Measurements from ENCODE around the gene BAHCC1.

The BAHCC1 gene

DNA sequence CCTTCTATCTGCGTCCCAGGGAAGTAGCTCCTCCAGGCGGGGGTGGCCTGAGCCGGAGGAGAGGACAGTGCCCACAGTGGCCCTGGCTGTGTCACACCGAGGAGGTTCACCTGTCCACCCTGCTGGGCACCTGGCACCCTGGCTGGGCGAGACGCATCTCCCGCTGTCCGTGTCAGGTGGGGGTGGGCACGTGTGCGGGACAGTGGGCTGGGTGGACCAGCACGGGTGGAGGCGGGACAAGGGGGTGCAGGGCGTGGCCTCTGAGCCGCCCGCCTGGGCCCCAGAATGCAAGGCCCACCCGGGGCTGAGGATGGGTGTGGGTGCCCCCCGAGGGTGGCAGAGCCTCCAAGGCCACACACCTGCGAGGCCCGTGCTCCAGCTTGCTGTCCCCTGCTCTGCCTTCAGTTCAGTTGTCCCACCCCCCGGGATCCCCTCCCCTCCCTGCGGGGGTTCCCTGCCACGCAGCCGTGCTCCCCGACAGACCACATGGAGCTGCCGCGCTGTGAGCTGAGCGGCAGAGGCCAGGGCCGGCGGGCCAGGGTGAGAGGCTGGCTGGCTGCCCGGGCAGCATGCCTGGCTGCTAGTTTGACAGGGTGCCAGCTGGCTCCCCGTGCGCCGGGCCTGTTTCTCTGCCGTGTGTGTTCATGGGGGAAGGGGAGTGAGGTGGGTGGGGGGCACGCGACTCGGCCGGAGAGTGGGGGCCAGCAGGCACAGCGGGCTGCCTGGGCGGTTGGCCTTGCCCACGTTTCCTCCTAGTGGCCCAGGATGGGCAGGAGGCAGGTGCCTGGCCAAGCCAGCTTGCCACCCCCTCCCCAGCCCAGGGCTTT lies 33.9 kb downstream of the BAHCC1 start:
- no peak overlapping the region for H3K9ac ChIP-seq (ENCODE audit: low read length)

DNA sequence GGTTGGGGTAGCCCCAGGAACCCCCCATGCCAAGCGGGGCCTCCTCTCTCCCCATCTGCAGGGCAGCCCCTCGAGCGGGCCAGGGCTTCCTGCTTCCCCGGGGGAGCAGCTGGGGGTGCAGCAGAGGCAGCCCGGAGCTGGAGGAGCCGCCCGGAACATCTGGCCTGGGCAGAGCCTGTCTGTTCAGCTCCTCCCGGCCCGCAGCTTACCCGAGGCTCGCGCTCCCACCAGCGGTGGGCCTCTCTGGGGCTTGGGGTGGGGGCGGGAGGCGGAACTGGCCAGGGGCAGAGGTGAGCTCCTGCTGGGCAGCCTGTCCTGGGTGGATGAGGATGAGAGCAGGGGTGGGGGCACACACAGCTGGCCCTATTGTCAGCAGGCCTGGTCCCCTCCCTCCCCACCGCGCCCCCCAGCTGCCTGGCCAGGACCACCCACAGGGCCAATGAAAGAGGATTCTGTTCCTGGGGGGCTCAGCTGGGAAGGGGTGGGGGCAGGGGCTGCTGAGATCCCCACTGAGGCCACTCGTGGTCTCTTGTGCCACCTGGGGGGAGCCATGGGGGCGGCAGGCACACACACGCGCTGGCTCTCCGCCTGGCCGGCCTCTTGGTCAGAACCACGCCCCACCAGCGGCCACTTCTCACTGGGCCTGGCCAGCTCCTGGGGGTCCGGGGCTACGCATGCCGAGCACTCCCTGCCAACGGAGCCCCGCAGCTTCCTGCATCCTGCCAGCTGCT lies 34.7 kb downstream of the BAHCC1 start:
- H3K4me3 ChIP-seq (ENCODE audit: low read length), result no peak overlapping the region
- no peak overlapping the region for H3K9ac ChIP-seq (ENCODE audit: low read length)
- peaks cover 7% of the 10 kb centered on the region for H3K4me1 ChIP-seq (ENCODE audit: control insufficient read depth, low read depth, low read length)
- H3K27ac ChIP-seq (ENCODE audit: low read length), result no peak overlapping the region
- no peaks in the 10 kb centered on the region for H3K9me3 ChIP-seq (ENCODE audit: control insufficient read depth, low read depth, low read length)
- H3K27me3 ChIP-seq (ENCODE audit: control insufficient read depth, insufficient read depth, low read length), result no peaks in the 10 kb centered on the region
- no peaks in the 10 kb centered on the region for H3K36me3 ChIP-seq (ENCODE audit: control insufficient read depth, low read depth, low read length)

More for the DNA sequence above, 33.9 kb downstream of the BAHCC1 start:
- no peak overlapping the region for H3K27ac ChIP-seq (ENCODE audit: low read length)
- no peaks in the 10 kb centered on the region for H3K9me3 ChIP-seq (ENCODE audit: control insufficient read depth, low read depth, low read length)
- H3K4me1 ChIP-seq (ENCODE audit: control insufficient read depth, low read depth, low read length), result peaks cover 7% of the 10 kb centered on the region
- H3K27me3 ChIP-seq (ENCODE audit: control insufficient read depth, insufficient read depth, low read length), result no peaks in the 10 kb centered on the region
- H3K4me3 ChIP-seq (ENCODE audit: low read length), result no peak overlapping the region
- no peaks in the 10 kb centered on the region for H3K36me3 ChIP-seq (ENCODE audit: control insufficient read depth, low read depth, low read length)

DNA sequence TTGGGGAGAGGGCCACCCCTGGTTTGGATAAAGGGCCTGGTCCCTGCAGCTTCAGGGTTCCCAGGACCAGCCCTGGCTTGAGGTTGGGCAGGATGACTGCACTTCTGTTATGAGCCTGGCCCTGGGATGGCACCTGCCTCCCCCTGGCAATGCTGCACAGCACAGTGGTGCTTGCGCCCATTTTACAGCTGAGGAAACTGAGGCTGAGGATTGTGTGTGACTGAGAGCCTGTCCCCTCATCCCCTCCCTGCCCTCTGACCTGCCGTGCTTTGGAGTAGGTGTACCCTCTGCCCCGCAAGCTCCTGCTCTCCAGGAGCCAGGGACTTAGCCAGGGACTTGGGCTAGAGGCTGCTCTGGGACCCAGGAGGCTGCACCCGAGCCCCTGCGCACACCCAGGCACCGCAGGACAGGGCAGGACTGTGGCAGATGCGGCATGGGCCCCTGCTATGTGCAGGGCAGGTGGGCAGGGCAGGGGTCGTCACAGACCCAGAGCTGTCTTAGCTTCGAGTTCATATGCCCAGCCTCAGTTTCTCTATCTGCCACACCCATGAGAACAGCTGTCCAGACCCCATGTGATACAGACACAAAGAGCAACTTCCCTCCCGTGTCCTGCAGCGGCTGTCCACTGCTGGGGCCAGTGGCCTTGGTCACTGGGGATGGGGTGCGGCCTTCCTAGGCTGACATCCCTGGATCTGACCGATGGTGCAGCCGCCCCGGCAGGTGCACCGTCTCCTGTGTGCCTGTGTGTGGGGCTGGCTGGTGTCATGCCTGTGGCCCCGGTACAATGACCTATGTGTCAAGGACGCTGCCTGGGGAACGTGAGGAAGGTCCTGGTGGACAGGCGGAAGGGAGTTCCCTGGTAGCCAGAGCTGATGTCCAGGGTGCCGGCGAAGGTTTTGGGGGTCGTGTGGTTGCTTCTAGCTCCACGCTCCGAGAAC lies 36.6 kb downstream of the BAHCC1 start:
- Histone ChIP-seq H3K9me3 (ENCODE audit: control insufficient read depth, low read depth, low read length) (no peaks in the 10 kb centered on the region), H3K4me3 (ENCODE audit: low read length) (no peak overlapping the region), H3K9ac (ENCODE audit: low read length) (no peak overlapping the region), H3K36me3 (ENCODE audit: control insufficient read depth, low read depth, low read length) (no peaks in the 10 kb centered on the region), H3K4me1 (ENCODE audit: control insufficient read depth, low read depth, low read length) (peaks cover 7% of the 10 kb centered on the region), H3K27ac (ENCODE audit: low read length) (no peak overlapping the region), H3K27me3 (ENCODE audit: control insufficient read depth, insufficient read depth, low read length) (no peaks in the 10 kb centered on the region)

DNA sequence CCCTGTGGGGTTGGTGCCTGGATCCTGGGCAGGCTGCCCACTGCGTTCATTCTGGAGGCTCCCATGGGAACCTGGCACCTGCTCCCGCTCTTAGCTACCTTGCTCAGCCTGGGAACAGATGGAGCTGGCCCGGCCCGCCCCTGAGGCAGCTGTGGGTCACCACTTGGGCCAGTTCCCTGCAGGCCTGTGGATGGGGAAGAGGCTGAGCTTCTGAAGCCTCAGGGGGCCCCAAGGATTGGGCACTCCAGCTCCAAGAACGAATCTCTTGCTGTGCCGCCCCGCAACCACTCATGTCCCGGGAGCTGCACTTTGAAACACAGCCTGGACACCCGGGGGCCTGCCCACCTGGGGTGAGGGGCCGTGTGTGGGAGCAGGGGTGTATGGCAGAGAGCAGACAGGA lies 37.7 kb downstream of the BAHCC1 start:
- Histone ChIP-seq H3K4me1 (ENCODE audit: control insufficient read depth, low read depth, low read length) (peaks cover 7% of the 10 kb centered on the region), H3K27me3 (ENCODE audit: control insufficient read depth, insufficient read depth, low read length) (no peaks in the 10 kb centered on the region), H3K27ac (ENCODE audit: low read length) (no peak overlapping the region), H3K9me3 (ENCODE audit: control insufficient read depth, low read depth, low read length) (no peaks in the 10 kb centered on the region), H3K36me3 (ENCODE audit: control insufficient read depth, low read depth, low read length) (no peaks in the 10 kb centered on the region), H3K9ac (ENCODE audit: low read length) (no peak overlapping the region), H3K4me3 (ENCODE audit: low read length) (no peak overlapping the region)

DNA sequence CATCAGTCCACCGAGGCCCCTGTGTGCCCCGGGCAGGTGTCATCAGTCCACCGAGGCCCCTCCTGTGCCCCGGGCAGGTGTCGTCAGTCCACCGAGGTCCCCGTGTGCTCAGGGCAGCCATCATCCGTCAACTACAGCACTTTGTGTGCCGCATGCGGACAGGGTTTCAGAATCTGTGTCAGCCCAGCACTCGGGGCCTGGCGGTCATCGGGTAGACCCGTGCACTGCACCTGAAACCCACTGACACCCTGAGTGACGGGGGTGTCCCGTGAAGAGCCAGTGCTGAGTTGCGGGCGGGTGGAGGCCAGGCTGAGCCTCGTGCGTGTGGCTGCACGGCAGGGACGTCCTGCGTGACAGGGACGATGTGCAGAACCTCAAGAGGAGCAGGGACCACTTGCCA lies 38.4 kb downstream of the BAHCC1 start:
- Histone ChIP-seq H3K9ac (ENCODE audit: low read length) (no peak overlapping the region), H3K36me3 (ENCODE audit: control insufficient read depth, low read depth, low read length) (no peaks in the 10 kb centered on the region), H3K4me1 (ENCODE audit: control insufficient read depth, low read depth, low read length) (peaks cover 7% of the 10 kb centered on the region), H3K27ac (ENCODE audit: low read length) (no peak overlapping the region), H3K27me3 (ENCODE audit: control insufficient read depth, insufficient read depth, low read length) (no peaks in the 10 kb centered on the region), H3K4me3 (ENCODE audit: low read length) (no peak overlapping the region), H3K9me3 (ENCODE audit: control insufficient read depth, low read depth, low read length) (no peaks in the 10 kb centered on the region)

DNA sequence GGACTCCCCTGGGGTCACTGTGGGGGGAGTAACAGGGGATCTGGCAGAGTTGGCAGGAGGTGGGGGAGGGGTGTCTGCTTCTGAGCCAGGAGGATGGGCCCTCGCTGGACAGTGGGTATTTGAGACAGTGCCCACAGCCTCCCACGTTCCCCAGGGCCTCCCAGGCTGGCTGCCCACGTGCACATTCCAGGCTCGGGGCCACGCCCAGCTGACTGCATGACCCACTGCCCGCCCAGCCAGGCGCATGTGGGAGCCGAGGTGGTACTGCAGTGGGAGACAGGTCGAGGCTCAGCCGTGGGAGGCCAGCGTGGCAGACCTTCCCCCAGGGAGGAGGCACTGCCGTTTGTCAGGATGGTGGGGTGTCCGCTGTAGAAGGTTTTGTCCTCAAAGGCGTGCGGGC lies 38.8 kb downstream of the BAHCC1 start:
- Histone ChIP-seq H3K27ac (ENCODE audit: low read length) (no peak overlapping the region), H3K4me3 (ENCODE audit: low read length) (no peak overlapping the region), H3K9ac (ENCODE audit: low read length) (no peak overlapping the region), H3K36me3 (ENCODE audit: control insufficient read depth, low read depth, low read length) (no peaks in the 10 kb centered on the region), H3K4me1 (ENCODE audit: control insufficient read depth, low read depth, low read length) (peaks cover 7% of the 10 kb centered on the region), H3K27me3 (ENCODE audit: control insufficient read depth, insufficient read depth, low read length) (no peaks in the 10 kb centered on the region), H3K9me3 (ENCODE audit: control insufficient read depth, low read depth, low read length) (no peaks in the 10 kb centered on the region)

DNA sequence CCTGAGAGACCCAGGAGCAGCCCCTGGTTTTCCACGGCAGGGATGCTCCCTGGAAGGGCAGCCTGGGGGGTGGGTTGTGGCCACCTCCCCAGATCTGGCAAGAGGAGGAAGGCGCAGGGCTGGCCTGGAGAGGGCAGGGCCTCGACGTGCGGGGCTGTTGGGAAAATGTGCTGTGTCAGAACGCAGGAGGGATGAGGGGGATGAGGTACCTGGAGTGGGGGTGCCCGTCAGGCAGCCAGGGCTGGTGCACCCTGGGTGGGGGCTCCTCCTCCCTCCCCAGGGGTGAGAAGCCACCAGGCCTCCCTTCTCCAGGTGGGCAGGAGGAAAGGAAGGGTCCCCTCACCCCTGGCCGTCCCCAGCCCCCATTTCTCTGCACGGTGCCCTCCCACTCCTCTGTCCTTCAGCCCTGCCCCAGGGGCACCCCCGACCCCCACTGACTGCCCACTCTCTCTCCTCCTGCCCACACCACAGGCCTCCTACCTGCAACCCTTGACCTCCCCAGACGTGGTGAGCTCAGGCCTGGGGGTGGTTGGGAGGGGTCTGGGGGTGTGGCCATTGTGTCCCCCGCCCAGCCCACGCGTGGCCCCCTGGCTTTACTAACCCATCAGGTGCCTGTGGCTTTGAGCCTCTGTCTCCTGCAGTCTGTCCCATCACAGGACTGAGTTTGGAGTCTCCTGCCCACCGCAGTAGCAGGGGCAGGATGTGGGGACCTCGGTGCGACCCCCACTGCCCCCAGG lies 39.6 kb downstream of the BAHCC1 start:
- H3K9ac ChIP-seq (ENCODE audit: low read length), result no peak overlapping the region
- no peaks in the 10 kb centered on the region for H3K9me3 ChIP-seq (ENCODE audit: control insufficient read depth, low read depth, low read length)
- no peak overlapping the region for H3K4me3 ChIP-seq (ENCODE audit: low read length)
- H3K27me3 ChIP-seq (ENCODE audit: control insufficient read depth, insufficient read depth, low read length), result no peaks in the 10 kb centered on the region
- no peaks in the 10 kb centered on the region for H3K36me3 ChIP-seq (ENCODE audit: control insufficient read depth, low read depth, low read length)
- H3K27ac ChIP-seq (ENCODE audit: low read length), result no peak overlapping the region
- peaks cover 4% of the 10 kb centered on the region for H3K4me1 ChIP-seq (ENCODE audit: control insufficient read depth, low read depth, low read length)

DNA sequence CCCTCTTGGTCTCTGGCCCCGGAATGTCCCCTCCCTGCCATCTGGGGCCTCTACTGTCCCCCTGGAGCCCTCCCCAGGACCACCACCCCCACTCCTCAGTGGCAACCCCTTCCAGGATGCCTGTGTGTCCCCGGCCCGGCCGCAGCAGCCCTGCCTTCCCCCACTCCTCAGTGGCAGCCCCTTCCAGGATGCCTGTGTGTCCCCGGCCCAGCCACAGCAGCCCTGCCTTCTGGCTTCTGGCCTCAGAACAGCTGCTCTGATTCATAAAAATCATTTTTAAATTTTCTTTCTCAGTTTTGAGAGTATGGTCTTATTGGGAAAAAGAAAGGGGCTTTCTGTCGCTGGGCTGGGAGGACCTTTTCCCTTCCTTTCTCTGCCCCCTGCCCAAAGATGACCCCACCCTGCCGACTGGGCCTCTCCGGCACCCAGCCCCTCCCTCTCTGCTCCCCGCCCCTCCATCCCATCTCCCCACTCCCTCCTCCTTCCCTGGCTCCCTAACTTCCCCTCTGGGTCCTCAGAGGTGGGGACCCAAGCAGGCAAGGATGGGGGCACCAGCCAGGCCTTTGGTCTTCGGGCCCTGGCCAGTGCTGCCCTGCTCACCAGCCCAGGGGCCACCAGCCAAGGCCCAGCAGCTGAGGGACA lies 40.5 kb downstream of the BAHCC1 start:
- Histone ChIP-seq H3K36me3 (ENCODE audit: control insufficient read depth, low read depth, low read length) (no peaks in the 10 kb centered on the region), H3K4me1 (ENCODE audit: control insufficient read depth, low read depth, low read length) (no peaks in the 10 kb centered on the region), H3K27me3 (ENCODE audit: control insufficient read depth, insufficient read depth, low read length) (no peaks in the 10 kb centered on the region), H3K27ac (ENCODE audit: low read length) (no peak overlapping the region), H3K9me3 (ENCODE audit: control insufficient read depth, low read depth, low read length) (no peaks in the 10 kb centered on the region), H3K4me3 (ENCODE audit: low read length) (no peak overlapping the region), H3K9ac (ENCODE audit: low read length) (no peak overlapping the region)

DNA sequence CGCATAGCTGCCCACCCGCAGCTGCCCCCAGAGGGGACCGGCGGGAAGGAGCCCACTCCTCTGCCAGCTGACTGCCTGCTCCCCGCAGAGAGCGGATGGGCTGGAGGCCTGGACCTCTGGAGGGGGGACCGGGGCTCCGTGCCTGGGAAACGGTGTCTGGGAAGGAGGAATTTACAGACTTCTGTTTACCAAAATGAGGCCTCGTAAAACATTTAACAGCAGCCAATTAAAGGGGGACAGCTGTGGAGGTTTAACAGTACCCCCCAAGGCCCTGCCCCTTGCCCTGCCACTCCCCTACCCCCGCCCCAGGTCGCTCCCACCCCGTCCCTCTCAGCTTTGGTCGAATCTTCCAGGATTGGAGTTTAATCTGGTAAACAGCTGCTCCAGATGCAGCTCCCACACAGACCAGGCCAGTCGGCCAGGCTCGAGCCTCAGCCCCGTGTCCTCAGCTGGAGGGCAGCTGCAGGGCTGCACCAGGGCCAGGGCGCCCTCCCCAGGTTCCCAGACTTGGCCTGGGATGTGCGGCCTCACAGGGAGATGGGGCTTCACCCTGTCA lies 41.1 kb downstream of the BAHCC1 start:
- Histone ChIP-seq H3K9ac (ENCODE audit: low read length) (no peak overlapping the region), H3K36me3 (ENCODE audit: control insufficient read depth, low read depth, low read length) (no peaks in the 10 kb centered on the region), H3K4me3 (ENCODE audit: low read length) (no peak overlapping the region), H3K27ac (ENCODE audit: low read length) (no peak overlapping the region), H3K9me3 (ENCODE audit: control insufficient read depth, low read depth, low read length) (no peaks in the 10 kb centered on the region), H3K4me1 (ENCODE audit: control insufficient read depth, low read depth, low read length) (no peaks in the 10 kb centered on the region), H3K27me3 (ENCODE audit: control insufficient read depth, insufficient read depth, low read length) (no peaks in the 10 kb centered on the region)

DNA sequence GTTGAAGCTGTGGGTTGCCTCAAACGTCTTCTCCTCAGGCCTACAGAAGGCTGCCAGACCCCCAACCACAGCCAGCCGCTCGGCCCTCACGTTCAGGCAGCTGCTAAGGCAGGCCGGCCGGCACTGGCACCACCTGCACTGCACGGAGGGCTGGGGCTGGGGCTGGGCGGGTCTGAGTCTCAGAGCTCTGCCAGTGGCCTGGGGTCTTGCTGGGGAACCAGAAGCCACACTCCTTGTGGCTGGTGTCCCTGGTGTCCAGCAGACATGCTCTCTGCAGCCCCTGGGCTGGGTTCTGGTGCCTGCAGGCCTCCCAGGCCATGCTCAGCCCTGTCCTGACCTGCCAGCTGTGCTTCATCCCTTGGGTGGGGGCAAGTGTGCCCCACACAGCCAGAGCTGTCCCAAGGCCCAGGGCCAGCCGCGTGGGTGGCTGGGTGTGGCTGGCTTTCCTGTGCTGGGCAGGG lies 42.0 kb downstream of the BAHCC1 start:
- no peak overlapping the region for H3K27ac ChIP-seq (ENCODE audit: low read length)
- H3K9me3 ChIP-seq (ENCODE audit: control insufficient read depth, low read depth, low read length), result no peaks in the 10 kb centered on the region
- no peaks in the 10 kb centered on the region for H3K4me1 ChIP-seq (ENCODE audit: control insufficient read depth, low read depth, low read length)
- no peak overlapping the region for H3K9ac ChIP-seq (ENCODE audit: low read length)
- H3K27me3 ChIP-seq (ENCODE audit: control insufficient read depth, insufficient read depth, low read length), result no peaks in the 10 kb centered on the region
- H3K36me3 ChIP-seq (ENCODE audit: control insufficient read depth, low read depth, low read length), result no peaks in the 10 kb centered on the region
- no peak overlapping the region for H3K4me3 ChIP-seq (ENCODE audit: low read length)

Data from iPS-18a (cell line).